GM21619 (cell line): ENCODE data around the gene CCDC57.
A peak's percentile ranks its signal among the peaks of the same experiment; 100 is the strongest.

Experiments used
- ATAC-seq: cut with Tn5 transposase; IDR thresholded peaks from one replicate; pipeline ENCODE4 v1.9.1; 2021; ENCODE audit not compliant: unreplicated experiment

The CCDC57 gene

GRCh38 chr17:82237083-82237745 is 24.6 kb upstream of the CCDC57 start:
- no peak for ATAC-seq

GRCh38 chr17:82236142-82236971 is 23.7 kb upstream of the CCDC57 start:
- ATAC-seq, result no peak

GRCh38 chr17:82235775-82236141 is 23.1 kb upstream of the CCDC57 start:
- ATAC-seq, result no peak

- ATAC-seq, result no peak
These were observed 22.6 kb upstream of the CCDC57 start for GRCh38 chr17:82235056-82235774.

- ATAC-seq, result no peak
These were observed 21.8 kb upstream of the CCDC57 start for GRCh38 chr17:82234211-82235055.

- ATAC-seq, result no peak
These were observed 20.5 kb upstream of the CCDC57 start for GRCh38 chr17:82232876-82233785.

GRCh38 chr17:82232322-82232820 is 19.7 kb upstream of the CCDC57 start:
- ATAC-seq, result no peak

- no peak for ATAC-seq
These were observed 19.1 kb upstream of the CCDC57 start for GRCh38 chr17:82231562-82232321.

GRCh38 chr17:82231312-82231561 is 18.6 kb upstream of the CCDC57 start:
- ATAC-seq, result no peak

- ATAC-seq, result no peak
These were observed 18.1 kb upstream of the CCDC57 start for GRCh38 chr17:82230609-82231311.

- no peak for ATAC-seq
These were observed 17.3 kb upstream of the CCDC57 start for GRCh38 chr17:82229698-82230608.

- ATAC-seq, result peak; percentile 39
These were observed 16.4 kb upstream of the CCDC57 start, which contains the start of gene SLC16A3 for GRCh38 chr17:82228842-82229697. Gene SLC16A3, plus strand, starts transcription at chr17:82229042. Its CDS starts 6,967 bp downstream, at chr17:82236009.

GRCh38 chr17:82228278-82228841 is 15.7 kb upstream of the CCDC57 start:
- peak; percentile 26 for ATAC-seq

- no peak for ATAC-seq
These were observed 15.1 kb upstream of the CCDC57 start for GRCh38 chr17:82227629-82228277.

GRCh38 chr17:82226809-82227628 is 14.4 kb upstream of the CCDC57 start:
- no peak for ATAC-seq
